Adrenal gland (tissue), 5 donors: Measurements from ENCODE around the gene ITIH3.
A peak's percentile ranks its signal among the peaks of the same experiment; 100 is the strongest.

Experiments used
- POLR2A ChIP-seq, 2 donors: fragments of 450-650 bp; IDR thresholded peaks; one replicate each; pipeline ENCODE4 v1.6.1; 2017; ENCODE audit warnings: antibody characterized with exemption in 2 of 2, mild to moderate bottlenecking in 2 of 2, moderate library complexity in 1 of 2
- TF ChIP-seq, protein P1 (sequence below), 6 experiments: fragments of 450-650 bp in 4 of 6; fragments of 200-600 bp in 2 of 6; sonication (generic) in 1 of 6; IDR thresholded peaks; 1 replicate in 5 of 6; 2 replicates in 1 of 6; pipeline versions ENCODE4 v1.5.1 to v1.8.0; 2016 to 2021; ENCODE audit warnings: antibody characterized with exemption in 6 of 6, mild to moderate bottlenecking in 2 of 6, moderate library complexity in 1 of 6
- donor health status: DM: no; HTN: no; CAD: no.

DNA sequence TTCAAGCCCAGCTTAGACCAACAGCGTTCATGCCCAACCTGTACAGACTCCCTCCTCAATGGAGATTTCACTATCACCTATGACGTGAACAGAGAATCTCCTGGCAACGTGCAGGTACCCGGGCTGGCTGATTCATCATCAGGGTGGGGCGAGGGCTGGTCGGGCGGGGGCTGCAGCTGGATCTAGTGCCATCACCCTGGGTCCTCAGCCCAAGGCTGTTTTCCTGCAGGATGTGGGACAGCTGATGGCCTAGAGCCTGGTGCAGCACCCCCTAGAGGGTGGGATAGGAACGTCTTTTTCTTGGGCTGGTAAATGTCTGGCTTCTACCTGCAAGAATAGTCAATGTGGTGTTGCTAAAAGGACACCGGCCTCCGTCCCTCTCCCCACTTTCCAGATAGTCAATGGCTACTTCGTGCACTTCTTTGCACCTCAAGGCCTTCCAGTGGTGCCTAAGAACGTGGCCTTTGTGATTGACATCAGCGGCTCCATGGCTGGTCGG, 4.4 kb downstream of the ITIH3 start:
- TF ChIP-seq, protein P1, sequence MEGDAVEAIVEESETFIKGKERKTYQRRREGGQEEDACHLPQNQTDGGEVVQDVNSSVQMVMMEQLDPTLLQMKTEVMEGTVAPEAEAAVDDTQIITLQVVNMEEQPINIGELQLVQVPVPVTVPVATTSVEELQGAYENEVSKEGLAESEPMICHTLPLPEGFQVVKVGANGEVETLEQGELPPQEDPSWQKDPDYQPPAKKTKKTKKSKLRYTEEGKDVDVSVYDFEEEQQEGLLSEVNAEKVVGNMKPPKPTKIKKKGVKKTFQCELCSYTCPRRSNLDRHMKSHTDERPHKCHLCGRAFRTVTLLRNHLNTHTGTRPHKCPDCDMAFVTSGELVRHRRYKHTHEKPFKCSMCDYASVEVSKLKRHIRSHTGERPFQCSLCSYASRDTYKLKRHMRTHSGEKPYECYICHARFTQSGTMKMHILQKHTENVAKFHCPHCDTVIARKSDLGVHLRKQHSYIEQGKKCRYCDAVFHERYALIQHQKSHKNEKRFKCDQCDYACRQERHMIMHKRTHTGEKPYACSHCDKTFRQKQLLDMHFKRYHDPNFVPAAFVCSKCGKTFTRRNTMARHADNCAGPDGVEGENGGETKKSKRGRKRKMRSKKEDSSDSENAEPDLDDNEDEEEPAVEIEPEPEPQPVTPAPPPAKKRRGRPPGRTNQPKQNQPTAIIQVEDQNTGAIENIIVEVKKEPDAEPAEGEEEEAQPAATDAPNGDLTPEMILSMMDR (IDR thresholded peaks at IDR 0.05) = peak; percentile 18 to 48 (median 42)
- TF ChIP-seq POLR2A (IDR thresholded peaks at IDR 0.05) = no peak
